Panc1 (cell line): ENCODE measurements around the gene CD55. TPM values are rescaled to one million over a fixed set of nuclear protein-coding genes. Genes with fewer than 3 reads are reported as not detected.

Source experiments
- ATAC-seq: fragments of 200-7000 bp; cut with Tn5 transposase; 2 replicates; pipeline ENCODE4 v1.9.1; 2020; ENCODE audit warnings: mild to moderate bottlenecking, moderate library complexity
- BruUV-seq: library from RNA; stranded (reverse); fragments of 400-500 nt; replicated peaks from 2 replicates; lab custom pipeline; 2021; lab: Mats Ljungman, UMichigan
- CTCF ChIA-PET: fragments of 300-600 bp; sonication (Branson Sonifier 250); formaldehyde crosslinking; loops from one replicate; lab custom pipeline; 2022; ENCODE audit warnings: antibody characterized with exemption; lab: Charles Lee
- POLR2A ChIA-PET: fragments of 300-600 bp; sonication (Branson Sonifier 250); formaldehyde crosslinking; loops from one replicate; lab custom pipeline; 2022; ENCODE audit warnings: antibody characterized with exemption; lab: Charles Lee
- DNase-seq: peaks from one replicate; pipeline ENCODE4 v3.0.0-alpha.2; 2010; ENCODE audit warnings: low read depth, low spot score
- H3K27ac ChIP-seq: 2 replicates; pipeline ENCODE4 v1.5.1; 2011; ENCODE audit warnings: mild to moderate bottlenecking, low read length, inconsistent platforms
- H3K27me3 ChIP-seq: fragments of 200-500 bp; sonication (Bioruptor generic); 2 replicates; pipeline ENCODE4 v1.6.0; 2014; ENCODE audit warnings: low read length, inconsistent platforms; ENCODE audit not compliant: control insufficient read depth, insufficient read depth
- H3K36me3 ChIP-seq: fragments of 200-500 bp; sonication (Bioruptor generic); 2 replicates; pipeline ENCODE4 v1.5.1; 2014; ENCODE audit warnings: inconsistent platforms, mild to moderate bottlenecking, low read length, moderate library complexity; ENCODE audit not compliant: control insufficient read depth, insufficient read depth
- H3K4me1 ChIP-seq: 2 replicates; pipeline ENCODE4 v1.5.1; 2011; ENCODE audit warnings: inconsistent platforms, mild to moderate bottlenecking, low read length, moderate library complexity; ENCODE audit not compliant: control insufficient read depth, insufficient read depth
- H3K4me3 ChIP-seq, 2 experiments: 2 replicates each; pipeline ENCODE4 v1.5.1; 2011 to 2012; ENCODE audit warnings: low read depth in 2 of 2, low read length in 2 of 2, mild to moderate bottlenecking in 2 of 2, inconsistent platforms in 1 of 2, moderate library complexity in 1 of 2
- H3K9me3 ChIP-seq: fragments of 200-500 bp; sonication (Bioruptor generic); 2 replicates; pipeline ENCODE4 v1.5.1; 2014; ENCODE audit warnings: low read depth, mild to moderate bottlenecking, inconsistent platforms, low read length, moderate library complexity; ENCODE audit not compliant: control insufficient read depth, insufficient read depth
- POLR2AphosphoS5 ChIP-seq: IDR thresholded peaks from 2 replicates; pipeline ENCODE4 v1.6.1; 2012; ENCODE audit warnings: mild to moderate bottlenecking, low read depth, low read length, moderate library complexity
- REST ChIP-seq, 2 experiments: IDR thresholded peaks; 2 replicates each; pipeline ENCODE4 v1.6.1; 2011 to 2012; ENCODE audit warnings: low read depth in 2 of 2, control low read depth in 1 of 2, low read length in 1 of 2, mild to moderate bottlenecking in 1 of 2, moderate library complexity in 1 of 2; ENCODE audit not compliant: insufficient read depth in 1 of 2
- SIN3A ChIP-seq: IDR thresholded peaks from 2 replicates; pipeline ENCODE4 v1.6.1; 2012; ENCODE audit warnings: low read depth, mild to moderate bottlenecking, low read length, moderate library complexity, borderline replicate concordance; ENCODE audit not compliant: insufficient read depth
- TCF7L2 ChIP-seq: IDR thresholded peaks from 2 replicates; pipeline ENCODE4 v1.6.1; 2011; ENCODE audit warnings: mild to moderate bottlenecking, low read depth, low read length, inconsistent platforms
- in situ Hi-C: cut with HindIII; loops from 2 replicates; pipeline ENCODE4 v1.10.0; 2016; ENCODE audit warnings: low sequenced_read_pairs, low pct_unique_long_range_greater_than_20kb
- intact Hi-C: fragments of 100-400 bp; cut with micrococcal nuclease; formaldehyde crosslinking; loops from one replicate; pipeline ENCODE4 v1.10.0; 2022; ENCODE audit not compliant: unreplicated experiment
- total RNA-seq: library from RNA; stranded (reverse); gene quantifications from one replicate; pipeline ENCODE4 v1.2.1, GENCODE V29; 2021; ENCODE audit not compliant: unreplicated experiment
- TF ChIP-seq, protein P1 (sequence below): fragments of 450-650 bp; IDR thresholded peaks from 2 replicates; pipeline ENCODE4 v1.5.1; 2017; ENCODE audit warnings: mild to moderate bottlenecking

CD55 gene
- total RNA-seq, 1 experiment from 2014 or later, result 12.1 TPM

- intact Hi-C loops, result no loop called here
- Histone ChIP-seq H3K4me1 (peaks cover 11% of the 10 kb centered on the region), H3K27ac (peak overlapping the region; percentile 77), H3K4me3 (peak overlapping the region; percentile 9 to 34; a peak in 3 of 4 replicates), H3K9me3 (no peaks in the 10 kb centered on the region), H3K36me3 (no peaks in the 10 kb centered on the region; the same call in 1 of the 2 replicates), H3K27me3 (no peaks in the 10 kb centered on the region)
- ChIA-PET POLR2A (no interaction called here), CTCF (no interaction called here)
- DNase-seq (peak; percentile 79), ATAC-seq (peak; percentile 96)
- in situ Hi-C loops, result no loop called here
- TF ChIP-seq REST (IDR thresholded peaks at IDR 0.05; ENCODE audit: insufficient read depth in 1 of 2, low read depth in 2 of 2, low read length in 1 of 2), result no peak
- TF ChIP-seq TCF7L2, result no peak
- TF ChIP-seq, protein P1, sequence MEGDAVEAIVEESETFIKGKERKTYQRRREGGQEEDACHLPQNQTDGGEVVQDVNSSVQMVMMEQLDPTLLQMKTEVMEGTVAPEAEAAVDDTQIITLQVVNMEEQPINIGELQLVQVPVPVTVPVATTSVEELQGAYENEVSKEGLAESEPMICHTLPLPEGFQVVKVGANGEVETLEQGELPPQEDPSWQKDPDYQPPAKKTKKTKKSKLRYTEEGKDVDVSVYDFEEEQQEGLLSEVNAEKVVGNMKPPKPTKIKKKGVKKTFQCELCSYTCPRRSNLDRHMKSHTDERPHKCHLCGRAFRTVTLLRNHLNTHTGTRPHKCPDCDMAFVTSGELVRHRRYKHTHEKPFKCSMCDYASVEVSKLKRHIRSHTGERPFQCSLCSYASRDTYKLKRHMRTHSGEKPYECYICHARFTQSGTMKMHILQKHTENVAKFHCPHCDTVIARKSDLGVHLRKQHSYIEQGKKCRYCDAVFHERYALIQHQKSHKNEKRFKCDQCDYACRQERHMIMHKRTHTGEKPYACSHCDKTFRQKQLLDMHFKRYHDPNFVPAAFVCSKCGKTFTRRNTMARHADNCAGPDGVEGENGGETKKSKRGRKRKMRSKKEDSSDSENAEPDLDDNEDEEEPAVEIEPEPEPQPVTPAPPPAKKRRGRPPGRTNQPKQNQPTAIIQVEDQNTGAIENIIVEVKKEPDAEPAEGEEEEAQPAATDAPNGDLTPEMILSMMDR, result no peak
- TF ChIP-seq SIN3A, result no peak
- TF ChIP-seq POLR2AphosphoS5, result no peak
- BruUV-seq, result no TSS peak
Observed at GRCh38 chr1:207309745-207310273, 11.7 kb upstream of the CD55 start.

- in situ Hi-C loops (no loop called here), intact Hi-C loops (no loop called here)
- TF ChIP-seq POLR2AphosphoS5 (no peak), REST (IDR thresholded peaks at IDR 0.05; ENCODE audit: insufficient read depth in 1 of 2, low read depth in 2 of 2, low read length in 1 of 2) (no peak), SIN3A (no peak), TCF7L2 (no peak)
- TF ChIP-seq, protein P1, result no peak
- no TSS peak for BruUV-seq
- H3K9me3 ChIP-seq, result no peaks in the 10 kb centered on the region
- H3K27me3 ChIP-seq, result no peaks in the 10 kb centered on the region
- DNase-seq (no peak), ATAC-seq (no peak)
- peaks cover 11% of the 10 kb centered on the region for H3K4me1 ChIP-seq
- no peak overlapping the region for H3K27ac ChIP-seq
- H3K4me3 ChIP-seq, result no peak overlapping the region
- CTCF ChIA-PET, result no interaction called here
- POLR2A ChIA-PET, result no interaction called here
- H3K36me3 ChIP-seq, result no peaks in the 10 kb centered on the region
Observed at GRCh38 chr1:207311888-207312603, 9.4 kb upstream of the CD55 start.
